ENCODE data around the gene ATG9B. TPM values are rescaled to one million over a fixed set of nuclear protein-coding genes. Genes with fewer than 3 reads are reported as not detected.

The ATG9B gene
- total and polyA plus RNA-seq, 2 of the 13 experiments (the other 11 are each of a cell fraction or from before 2014, with no cell fraction given), result 0.24 TPM; not detected in 1

DNA sequence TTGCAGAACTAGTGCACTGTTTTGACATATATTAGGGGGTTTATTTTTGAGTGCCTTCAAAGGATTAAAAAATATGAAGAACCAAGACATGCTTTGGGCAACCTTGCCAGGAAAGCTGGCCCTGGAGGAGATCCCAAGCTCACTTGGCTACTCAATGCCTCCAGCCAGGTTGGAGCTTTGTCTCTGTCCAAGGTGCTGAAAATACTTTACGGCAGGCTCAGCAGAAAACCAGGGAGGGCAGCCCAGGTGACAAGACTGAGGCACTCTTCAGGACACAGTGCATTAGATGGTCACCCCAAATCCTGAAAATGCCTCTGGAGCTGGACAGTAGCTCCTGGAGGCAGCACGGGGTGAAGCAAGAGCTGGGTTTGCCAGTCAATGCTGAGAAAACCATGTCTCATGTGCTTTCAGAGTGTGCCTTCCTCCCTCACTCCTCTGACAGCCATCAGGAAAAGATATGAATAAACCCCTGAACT is 40.4 kb downstream of the ATG9B start (continued):
- TF ChIP-seq GLI4 (CRISPR knock-in tag; IDR thresholded peaks at IDR 0.05; ENCODE audit: borderline replicate concordance), result no peak
- peak; percentile 37; the same call in 1 of the 2 replicates for TF ChIP-seq MED1 (CRISPR knock-in tag; IDR thresholded peaks at IDR 0.05)
- no peak for TF ChIP-seq ZNF564 (CRISPR knock-in tag; IDR thresholded peaks at IDR 0.05)
- TF ChIP-seq, protein P1, sequence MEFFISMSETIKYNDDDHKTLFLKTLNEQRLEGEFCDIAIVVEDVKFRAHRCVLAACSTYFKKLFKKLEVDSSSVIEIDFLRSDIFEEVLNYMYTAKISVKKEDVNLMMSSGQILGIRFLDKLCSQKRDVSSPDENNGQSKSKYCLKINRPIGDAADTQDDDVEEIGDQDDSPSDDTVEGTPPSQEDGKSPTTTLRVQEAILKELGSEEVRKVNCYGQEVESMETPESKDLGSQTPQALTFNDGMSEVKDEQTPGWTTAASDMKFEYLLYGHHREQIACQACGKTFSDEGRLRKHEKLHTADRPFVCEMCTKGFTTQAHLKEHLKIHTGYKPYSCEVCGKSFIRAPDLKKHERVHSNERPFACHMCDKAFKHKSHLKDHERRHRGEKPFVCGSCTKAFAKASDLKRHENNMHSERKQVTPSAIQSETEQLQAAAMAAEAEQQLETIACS (CRISPR knock-in tag; IDR thresholded peaks at IDR 0.05), result no peak
- TF ChIP-seq, protein P2, sequence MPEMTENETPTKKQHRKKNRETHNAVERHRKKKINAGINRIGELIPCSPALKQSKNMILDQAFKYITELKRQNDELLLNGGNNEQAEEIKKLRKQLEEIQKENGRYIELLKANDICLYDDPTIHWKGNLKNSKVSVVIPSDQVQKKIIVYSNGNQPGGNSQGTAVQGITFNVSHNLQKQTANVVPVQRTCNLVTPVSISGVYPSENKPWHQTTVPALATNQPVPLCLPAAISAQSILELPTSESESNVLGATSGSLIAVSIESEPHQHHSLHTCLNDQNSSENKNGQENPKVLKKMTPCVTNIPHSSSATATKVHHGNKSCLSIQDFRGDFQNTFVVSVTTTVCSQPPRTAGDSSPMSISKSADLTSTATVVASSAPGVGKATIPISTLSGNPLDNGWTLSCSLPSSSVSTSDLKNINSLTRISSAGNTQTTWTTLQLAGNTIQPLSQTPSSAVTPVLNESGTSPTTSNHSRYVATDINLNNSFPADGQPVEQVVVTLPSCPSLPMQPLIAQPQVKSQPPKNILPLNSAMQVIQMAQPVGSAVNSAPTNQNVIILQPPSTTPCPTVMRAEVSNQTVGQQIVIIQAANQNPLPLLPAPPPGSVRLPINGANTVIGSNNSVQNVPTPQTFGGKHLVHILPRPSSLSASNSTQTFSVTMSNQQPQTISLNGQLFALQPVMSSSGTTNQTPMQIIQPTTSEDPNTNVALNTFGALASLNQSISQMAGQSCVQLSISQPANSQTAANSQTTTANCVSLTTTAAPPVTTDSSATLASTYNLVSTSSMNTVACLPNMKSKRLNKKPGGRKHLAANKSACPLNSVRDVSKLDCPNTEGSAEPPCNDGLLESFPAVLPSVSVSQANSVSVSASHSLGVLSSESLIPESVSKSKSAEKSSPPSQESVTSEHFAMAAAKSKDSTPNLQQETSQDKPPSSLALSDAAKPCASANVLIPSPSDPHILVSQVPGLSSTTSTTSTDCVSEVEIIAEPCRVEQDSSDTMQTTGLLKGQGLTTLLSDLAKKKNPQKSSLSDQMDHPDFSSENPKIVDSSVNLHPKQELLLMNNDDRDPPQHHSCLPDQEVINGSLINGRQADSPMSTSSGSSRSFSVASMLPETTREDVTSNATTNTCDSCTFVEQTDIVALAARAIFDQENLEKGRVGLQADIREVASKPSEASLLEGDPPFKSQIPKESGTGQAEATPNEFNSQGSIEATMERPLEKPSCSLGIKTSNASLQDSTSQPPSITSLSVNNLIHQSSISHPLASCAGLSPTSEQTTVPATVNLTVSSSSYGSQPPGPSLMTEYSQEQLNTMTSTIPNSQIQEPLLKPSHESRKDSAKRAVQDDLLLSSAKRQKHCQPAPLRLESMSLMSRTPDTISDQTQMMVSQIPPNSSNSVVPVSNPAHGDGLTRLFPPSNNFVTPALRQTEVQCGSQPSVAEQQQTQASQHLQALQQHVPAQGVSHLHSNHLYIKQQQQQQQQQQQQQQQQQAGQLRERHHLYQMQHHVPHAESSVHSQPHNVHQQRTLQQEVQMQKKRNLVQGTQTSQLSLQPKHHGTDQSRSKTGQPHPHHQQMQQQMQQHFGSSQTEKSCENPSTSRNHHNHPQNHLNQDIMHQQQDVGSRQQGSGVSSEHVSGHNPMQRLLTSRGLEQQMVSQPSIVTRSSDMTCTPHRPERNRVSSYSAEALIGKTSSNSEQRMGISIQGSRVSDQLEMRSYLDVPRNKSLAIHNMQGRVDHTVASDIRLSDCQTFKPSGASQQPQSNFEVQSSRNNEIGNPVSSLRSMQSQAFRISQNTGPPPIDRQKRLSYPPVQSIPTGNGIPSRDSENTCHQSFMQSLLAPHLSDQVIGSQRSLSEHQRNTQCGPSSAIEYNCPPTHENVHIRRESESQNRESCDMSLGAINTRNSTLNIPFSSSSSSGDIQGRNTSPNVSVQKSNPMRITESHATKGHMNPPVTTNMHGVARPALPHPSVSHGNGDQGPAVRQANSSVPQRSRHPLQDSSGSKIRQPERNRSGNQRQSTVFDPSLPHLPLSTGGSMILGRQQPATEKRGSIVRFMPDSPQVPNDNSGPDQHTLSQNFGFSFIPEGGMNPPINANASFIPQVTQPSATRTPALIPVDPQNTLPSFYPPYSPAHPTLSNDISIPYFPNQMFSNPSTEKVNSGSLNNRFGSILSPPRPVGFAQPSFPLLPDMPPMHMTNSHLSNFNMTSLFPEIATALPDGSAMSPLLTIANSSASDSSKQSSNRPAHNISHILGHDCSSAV (CRISPR knock-in tag; IDR thresholded peaks at IDR 0.05; ENCODE audit: borderline replicate concordance), result no peak
- no peak for TF ChIP-seq ZNF496 (CRISPR knock-in tag; IDR thresholded peaks at IDR 0.05; ENCODE audit: insufficient replicate concordance)
- no peak for TF ChIP-seq ZNF552 (CRISPR knock-in tag; IDR thresholded peaks at IDR 0.05; ENCODE audit: borderline replicate concordance)
- TF ChIP-seq SOX6 (IDR thresholded peaks at IDR 0.05), result no peak
- TF ChIP-seq SOX6 (CRISPR knock-in tag; IDR thresholded peaks at IDR 0.05), result no peak
- no peak for TF ChIP-seq ZNF3 (CRISPR knock-in tag; IDR thresholded peaks at IDR 0.05)
- TF ChIP-seq MAFF (IDR thresholded peaks at IDR 0.05; ENCODE audit: low read depth, low read length), result peak; percentile 59
- no peak for TF ChIP-seq POLR2AphosphoS5 (IDR thresholded peaks at IDR 0.05; ENCODE audit: low read depth, low read length)
- TF ChIP-seq, protein P3, sequence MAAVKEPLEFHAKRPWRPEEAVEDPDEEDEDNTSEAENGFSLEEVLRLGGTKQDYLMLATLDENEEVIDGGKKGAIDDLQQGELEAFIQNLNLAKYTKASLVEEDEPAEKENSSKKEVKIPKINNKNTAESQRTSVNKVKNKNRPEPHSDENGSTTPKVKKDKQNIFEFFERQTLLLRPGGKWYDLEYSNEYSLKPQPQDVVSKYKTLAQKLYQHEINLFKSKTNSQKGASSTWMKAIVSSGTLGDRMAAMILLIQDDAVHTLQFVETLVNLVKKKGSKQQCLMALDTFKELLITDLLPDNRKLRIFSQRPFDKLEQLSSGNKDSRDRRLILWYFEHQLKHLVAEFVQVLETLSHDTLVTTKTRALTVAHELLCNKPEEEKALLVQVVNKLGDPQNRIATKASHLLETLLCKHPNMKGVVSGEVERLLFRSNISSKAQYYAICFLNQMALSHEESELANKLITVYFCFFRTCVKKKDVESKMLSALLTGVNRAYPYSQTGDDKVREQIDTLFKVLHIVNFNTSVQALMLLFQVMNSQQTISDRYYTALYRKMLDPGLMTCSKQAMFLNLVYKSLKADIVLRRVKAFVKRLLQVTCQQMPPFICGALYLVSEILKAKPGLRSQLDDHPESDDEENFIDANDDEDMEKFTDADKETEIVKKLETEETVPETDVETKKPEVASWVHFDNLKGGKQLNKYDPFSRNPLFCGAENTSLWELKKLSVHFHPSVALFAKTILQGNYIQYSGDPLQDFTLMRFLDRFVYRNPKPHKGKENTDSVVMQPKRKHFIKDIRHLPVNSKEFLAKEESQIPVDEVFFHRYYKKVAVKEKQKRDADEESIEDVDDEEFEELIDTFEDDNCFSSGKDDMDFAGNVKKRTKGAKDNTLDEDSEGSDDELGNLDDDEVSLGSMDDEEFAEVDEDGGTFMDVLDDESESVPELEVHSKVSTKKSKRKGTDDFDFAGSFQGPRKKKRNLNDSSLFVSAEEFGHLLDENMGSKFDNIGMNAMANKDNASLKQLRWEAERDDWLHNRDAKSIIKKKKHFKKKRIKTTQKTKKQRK (IDR thresholded peaks at IDR 0.05; ENCODE audit: low read length), result no peak
- TF ChIP-seq NKX3-1 (CRISPR knock-in tag; IDR thresholded peaks at IDR 0.05), result peak; percentile 81; the same call in 1 of the 2 replicates
- peak; percentile 36; the same call in 1 of the 2 replicates for TF ChIP-seq ZBTB21 (CRISPR knock-in tag; IDR thresholded peaks at IDR 0.05)
- 0 out of 2 replicates have a peak, but pooled peaks have one; percentile 23 for TF ChIP-seq ZNF766 (CRISPR knock-in tag; IDR thresholded peaks at IDR 0.05; ENCODE audit: borderline replicate concordance)
- TF ChIP-seq ISL2 (CRISPR knock-in tag; IDR thresholded peaks at IDR 0.05), result 0 out of 2 replicates have a peak, but pooled peaks have one; percentile 36
- TF ChIP-seq SALL1 (CRISPR knock-in tag; IDR thresholded peaks at IDR 0.05), result peak; percentile 68
- TF ChIP-seq KLF6 (CRISPR knock-in tag; IDR thresholded peaks at IDR 0.05), result peak; percentile 85
